GM21529 (cell line): Measurements from ENCODE around the gene TLE5.
"Not testable (repeated sequence)": the region's sequence is repeated elsewhere in the genome, so short reads cannot be mapped to it uniquely, and the experiment has no call there.

Experiments used
- ATAC-seq: cut with Tn5 transposase; IDR thresholded peaks from one replicate; pipeline ENCODE4 v1.9.1; 2021; ENCODE audit not compliant: unreplicated experiment

The TLE5 gene

DNA sequence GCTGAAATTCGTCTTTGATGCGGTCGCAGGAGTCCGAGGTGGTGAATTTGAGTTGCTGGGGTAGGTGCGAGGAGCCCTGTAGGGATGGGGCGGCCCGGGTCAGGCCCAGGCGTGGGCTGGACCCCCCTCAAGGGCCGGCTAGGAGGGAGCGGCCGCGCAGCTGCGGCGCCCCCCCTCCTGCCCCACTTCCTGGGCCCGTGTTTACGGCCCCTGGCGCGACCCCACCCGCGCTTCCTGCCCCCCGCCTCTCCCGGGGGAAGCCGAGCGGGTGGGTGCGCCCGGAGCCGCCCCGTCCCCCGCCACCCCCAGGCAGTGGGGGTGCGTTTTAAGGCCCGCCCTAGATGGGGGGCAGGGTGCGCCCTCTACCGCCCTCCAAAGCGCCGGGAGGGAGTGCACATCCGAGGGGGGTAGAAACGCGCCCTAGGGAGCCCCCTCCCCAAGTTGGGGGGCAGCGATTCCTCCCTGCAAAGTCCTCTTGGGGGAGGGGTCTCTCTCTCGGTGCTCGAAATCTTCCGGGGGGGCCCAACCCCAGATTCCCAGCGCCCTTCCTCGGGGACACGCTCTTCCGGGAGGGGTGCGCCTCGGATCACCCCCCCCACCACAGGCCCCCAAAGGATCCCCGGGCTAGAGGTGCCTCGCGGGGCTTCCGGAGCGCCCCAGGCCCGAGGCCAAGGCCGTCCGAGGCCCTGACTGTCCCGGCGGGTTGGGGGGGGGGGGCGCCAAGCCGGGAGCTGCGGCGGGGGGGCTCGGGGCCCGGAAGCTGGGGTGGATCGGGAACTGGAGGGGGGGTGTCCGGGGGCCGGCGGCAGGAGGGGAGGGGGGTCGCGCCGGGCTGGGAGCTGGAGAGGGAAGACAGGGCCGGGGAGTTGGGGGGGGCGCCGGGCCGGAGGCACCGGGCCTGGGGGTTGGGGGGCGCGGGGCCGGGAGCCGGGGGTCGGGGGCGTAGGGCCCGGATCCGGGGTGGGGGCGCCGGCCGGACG is 823 bp downstream of the TLE5 start:
- no peak for ATAC-seq

DNA sequence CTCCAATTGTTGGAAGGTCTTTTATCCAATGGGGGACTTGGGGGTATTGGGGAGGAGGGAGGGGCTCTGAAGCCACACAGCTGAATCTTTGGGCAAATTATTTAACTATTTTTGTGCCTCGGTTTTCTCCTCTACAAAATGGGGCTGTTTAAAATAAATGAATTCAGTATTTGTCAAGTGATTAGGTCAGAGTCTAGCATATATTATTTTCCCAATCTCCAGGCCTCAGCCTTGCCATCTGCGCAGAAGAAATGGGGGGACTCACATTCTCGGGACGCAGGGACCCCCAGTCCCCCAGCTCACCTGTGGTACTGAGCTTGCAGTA is 1.5 kb downstream of the TLE5 start:
- ATAC-seq, result no peak

DNA sequence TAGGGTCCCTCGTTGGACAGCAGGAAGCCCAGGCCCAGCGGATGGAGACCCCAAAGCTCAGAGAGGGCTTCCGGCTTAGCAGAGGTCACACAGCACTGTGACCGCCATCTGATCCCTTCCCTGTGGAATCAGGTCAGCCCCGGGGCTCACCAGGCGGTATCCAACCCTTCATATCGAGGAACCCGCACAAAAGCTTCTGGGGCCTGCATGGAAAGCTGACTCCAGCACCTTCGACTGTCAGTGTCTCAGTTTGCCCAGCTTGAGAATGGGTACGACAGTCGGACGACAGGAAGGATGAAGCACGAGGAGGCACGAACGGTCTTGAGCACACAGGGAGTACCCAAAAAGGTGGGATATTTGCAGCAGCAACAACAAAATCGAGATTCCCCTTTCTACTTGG is 2.6 kb downstream of the TLE5 start:
- no peak for ATAC-seq

DNA sequence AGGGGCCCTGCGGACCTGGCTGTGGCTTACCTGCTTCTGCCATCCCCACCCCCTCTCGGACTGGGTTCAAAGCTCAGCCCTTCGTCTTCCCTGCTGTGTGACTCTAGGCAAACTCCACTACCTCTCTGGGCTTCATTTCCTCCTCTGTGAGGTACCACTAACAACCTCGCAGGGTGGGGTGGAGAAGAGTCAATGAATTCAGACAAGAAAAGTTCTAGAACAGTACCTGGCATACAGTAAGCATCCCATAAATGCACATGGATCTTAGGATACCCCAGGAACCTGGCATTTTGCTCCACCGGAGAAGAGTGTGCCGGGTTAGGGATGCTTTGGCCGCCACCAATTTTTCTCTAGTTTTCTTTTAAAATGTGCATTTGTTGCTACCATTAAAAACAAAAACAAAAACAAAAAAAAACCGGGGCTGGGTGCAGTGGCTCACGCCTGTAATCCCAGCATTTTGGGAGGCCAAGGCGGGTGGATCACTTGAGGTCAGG is 3.4 kb downstream of the TLE5 start:
- ATAC-seq, result no peak

DNA sequence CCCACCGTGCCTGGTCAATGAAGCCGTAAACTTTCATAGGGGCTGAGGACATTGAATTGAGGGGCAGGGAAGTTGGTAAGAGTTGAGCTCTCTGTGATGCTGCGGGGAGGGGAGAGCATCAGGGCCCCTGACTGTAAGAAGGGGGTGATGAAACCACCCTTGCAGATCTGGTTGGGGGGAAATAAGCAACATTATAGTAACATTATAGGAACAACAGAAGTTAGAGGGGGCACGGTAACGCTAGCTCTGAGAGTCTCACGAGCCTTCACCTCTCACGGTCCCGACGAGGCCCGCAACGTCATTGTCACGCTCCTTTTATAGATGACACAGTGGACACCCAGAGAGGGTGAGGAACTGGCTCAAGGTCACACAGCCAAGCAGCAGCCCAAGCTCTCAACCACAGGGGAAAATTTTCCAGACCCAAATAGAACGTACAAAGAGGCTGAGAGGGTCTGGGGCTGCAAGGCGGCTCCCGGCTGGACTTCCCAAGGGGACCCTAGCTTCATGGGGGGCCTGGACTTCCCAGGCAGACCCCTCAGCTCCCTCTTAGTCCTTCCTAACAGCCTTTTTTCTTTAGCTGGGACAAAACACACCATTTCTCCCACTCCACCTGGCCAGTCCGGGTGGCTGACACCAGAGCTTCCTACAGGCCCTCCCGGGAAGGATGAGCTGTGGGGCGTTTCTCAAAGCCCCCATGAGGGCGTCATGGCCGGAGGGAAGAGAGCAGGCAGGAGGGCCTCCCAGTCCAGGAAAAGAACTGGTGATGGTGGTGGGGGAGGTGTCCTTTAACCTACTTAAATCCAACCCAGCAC is 4.1 kb downstream of the TLE5 start:
- no peak for ATAC-seq

DNA sequence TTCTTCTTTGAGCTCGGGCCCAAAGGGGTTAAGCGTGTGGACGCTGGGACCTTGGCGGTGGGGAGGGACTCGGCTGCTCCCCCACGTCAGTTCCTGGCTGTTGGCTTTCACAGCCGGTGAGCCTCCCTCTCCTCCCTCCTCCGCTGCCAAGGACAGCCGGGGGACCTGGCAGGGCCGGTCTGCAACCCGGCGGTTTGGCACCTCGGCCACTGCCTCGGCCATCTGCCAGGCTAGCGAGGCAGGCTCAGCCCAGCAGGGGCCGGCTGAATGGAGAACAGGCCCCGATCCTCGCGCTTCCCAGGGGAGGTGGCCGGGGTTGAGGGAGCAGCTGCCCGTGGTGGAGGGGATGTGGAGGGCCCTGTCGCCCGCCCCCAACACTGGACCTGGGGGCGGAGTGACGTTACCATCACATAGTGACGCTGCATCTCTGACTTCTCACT is 5.0 kb downstream of the TLE5 start:
- ATAC-seq, result no peak

DNA sequence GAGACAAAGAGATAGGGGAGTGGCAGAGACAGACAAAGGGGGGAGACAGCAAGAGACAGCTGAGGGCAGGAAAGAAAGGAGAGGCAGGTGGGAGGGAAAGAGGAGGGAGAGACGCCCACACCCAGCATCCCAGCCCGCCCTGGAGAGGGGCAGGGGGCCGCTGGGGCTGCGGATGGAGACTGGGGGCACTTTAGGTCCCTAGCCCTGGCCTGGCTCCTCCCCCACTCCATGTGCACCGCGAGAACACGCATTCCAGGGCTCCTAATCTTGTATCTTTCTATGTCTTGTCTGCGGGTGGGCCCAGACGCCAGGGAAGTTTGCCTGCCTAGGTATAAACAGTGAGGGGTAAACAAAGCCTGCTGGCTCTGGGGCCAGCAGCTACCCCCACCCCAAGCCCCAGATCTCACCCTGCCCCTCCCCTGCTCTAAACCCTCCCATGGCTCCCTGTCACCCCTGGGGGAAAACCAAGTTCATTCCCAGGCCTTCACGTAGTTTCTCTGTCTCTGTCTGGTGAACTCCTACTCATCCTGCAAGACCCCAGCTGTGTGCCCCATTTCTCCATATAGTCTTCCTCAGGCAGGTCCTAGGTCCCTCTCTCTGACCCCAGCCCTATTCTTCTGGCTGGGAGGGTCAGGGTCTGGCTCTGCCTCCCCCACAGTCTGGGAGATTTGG is 5.7 kb downstream of the TLE5 start:
- ATAC-seq, result no peak

DNA sequence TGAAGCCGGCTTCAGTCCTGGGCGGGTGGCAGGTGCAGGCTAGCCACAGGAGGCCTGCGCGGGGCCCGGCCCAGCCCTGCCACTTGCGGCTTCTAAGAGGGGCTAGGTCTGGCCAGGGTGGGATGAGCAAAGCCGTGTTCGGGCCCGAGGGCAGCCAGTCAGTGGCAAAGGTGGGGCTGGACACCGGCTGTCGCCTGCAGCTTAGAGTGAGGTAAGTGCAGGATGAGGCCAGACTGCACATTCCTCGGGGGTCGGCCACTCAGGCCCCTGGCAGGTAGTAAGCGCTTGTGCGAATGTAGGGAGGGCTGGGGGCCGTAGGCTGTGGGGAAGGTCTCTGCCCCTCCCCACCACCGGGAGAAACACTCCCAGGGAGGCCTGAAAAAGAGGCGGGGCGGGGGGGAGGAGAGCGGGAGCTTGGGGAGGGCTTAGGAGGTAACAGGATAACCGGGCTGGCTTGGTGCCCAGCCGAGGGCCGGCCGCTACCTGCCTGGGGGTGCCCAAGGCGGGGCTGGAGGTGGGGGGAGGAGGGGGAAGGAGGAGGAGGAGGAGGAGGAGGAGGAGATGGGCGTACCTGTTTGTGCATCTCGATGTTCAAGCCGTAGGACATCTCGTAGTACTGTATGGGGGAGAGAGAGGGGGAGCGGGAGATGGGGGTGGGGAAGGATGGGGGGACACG is 6.4 kb downstream of the TLE5 start:
- no peak for ATAC-seq

DNA sequence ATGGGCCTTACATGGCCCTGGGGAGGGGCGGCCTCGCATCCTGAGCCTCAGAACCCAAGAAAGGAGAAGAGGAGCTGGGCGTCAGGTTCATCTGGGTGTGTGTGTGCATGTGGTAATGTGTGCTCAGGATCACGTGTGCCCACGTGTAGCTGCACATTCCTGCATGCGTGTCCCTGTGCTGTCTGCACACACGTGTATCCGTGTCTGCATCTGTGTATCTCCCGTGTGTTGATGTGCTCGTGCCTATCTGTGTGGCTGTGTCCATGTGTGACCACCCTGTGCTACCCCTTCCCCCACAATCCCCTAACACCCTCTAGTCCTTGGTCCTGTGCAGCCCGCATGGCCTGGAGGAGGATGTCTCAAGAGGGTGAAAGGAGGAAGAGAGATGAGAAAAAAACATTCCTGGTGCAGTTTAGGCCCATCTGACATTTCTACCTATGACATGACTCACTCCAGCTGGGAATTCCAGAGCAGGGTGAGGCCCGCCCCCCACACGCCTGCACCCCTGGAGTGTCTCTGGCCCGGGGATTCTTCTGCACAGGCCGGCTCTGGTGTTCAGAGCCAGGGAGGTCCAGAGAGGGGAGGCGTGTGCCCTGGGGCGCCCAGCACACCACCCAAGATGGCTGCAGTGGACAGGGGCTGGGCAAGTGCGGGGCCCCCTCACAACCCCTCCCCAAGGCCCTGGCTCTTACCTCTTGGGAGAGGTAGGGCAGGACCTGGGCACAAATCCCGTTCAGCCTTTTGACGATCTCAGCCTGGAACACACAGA is 7.1 kb downstream of the TLE5 start:
- ATAC-seq, result no peak

DNA sequence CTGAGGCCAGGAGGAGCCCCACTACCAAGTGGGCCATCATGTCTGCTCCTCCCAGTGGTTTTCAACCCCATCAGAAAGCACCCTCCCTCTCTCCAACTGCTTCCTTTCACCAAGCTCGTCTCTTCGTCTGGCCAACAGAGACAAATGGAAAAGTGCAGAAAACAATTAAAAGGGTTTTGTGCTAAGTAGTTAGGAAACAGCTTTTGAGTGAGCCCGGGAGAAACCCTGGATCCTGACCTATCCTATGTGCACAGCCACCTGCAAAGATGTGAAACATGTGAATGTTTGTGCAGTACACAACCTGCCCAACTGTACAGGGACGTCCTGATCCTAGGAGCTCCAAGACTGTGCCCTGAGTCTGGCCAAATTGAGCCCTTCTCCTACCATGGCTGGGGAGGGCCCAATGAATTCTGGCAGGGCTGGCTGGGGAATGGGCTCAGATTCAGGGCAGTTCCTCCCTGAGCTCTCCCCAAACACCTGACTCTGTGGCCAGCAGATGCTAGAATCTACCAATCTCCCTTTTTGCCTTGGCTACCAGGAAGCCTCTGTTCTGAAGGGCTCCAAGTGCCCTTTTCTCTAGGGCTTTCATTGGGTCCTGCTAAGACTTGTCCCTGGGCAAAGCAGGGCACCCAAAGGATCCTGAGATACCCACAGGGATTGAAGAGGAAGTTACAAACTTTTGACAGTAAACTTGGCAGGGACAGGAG is 7.9 kb downstream of the TLE5 start:
- ATAC-seq, result no peak

DNA sequence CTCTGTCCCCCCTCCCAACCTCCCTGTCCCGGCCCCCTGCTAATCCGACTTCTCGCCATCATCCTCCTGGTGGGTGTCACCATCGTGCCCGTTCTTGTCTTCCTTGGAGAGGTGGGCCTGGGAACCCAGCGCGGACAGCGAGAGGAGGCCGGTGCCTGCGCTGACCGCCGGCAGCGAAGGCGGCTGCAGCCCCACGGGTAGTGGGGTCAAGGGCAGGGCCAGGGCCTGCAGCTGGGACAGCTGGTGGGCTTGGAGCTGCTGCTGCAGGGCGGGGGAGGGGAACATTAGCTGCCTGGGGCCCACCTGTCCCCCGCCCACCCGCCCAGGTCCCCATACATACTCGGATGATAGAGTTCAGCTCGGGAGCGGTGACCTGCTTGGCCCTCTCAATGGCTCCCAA is 8.5 kb downstream of the TLE5 start:
- ATAC-seq, result no peak

DNA sequence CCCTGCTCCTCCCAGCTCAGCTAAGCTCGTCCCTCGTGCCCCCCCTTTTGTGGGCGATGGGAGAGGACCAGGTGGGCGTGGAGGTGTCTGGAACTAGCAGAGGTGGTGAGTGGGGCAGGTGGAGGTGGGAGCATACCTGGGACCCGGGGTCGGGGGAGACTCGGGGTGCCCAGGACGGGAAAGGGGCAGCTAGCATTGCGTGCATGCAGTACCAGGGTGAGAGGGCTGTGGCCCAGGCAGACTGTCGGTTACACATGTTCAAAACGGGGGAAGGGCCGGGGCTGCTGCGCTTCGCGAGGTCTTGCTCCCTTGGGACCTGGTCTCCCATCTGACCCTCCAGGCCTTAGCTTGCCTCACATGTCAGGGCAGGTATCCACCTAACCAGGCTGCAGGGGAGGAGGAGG is 9.1 kb downstream of the TLE5 start:
- ATAC-seq, result no peak

DNA sequence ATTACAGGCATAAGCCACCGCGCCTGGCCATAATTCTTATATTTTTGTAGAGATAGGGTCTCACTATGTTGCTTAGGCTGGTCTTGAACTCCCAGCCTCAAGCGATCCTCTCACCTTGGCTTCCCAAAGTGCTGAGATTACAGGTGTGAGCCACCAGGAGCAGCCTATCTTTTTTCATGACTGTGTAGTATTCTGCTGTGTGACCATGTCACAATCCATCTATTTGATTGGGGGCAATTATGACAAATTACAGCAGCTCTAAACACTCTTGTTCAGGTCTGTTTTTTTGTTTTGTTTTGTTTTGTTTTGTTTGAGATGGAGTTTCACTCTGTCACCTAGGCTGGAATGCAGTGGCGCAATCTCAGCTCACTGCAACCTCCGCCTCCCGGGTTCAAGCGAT is 12.3 kb downstream of the TLE5 start:
- not testable (repeated sequence) for ATAC-seq

DNA sequence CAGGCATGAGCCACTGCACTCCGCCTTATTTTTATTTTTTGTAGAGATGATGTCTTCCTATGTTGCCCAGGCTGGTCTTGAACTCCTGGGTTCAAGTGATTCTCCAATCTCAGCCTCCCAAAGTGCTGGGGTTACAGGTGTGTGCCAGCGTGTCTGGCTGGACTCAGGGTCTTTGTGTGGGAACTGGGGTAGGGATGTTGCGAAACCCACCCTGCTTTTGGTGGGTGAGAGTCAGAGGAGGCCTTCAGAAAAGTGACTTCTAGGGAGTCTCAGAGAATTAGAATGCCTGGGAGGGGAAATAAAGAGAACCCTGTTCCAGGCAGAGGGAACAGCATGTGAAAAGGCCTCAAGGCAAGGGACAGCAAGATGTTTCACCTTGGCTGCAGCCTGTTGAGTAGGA is 13.2 kb downstream of the TLE5 start:
- ATAC-seq, result no peak

DNA sequence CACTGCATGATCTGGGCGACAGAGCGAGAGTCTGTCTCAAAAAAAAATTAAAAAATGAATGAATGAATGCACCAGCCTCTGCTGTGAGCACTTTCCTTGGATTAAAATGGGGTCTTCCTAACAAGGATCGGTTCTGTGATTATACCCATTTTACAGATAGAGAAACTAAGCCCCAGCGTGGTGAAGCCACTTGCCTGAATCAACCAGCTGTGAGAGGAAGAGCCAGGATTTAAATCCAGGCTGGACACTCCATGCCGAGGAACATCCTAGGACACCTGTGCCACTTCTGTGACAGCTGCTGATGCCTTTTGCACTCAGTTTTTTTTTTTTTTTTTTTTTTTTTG is 14.1 kb downstream of the TLE5 start:
- no peak for ATAC-seq

DNA sequence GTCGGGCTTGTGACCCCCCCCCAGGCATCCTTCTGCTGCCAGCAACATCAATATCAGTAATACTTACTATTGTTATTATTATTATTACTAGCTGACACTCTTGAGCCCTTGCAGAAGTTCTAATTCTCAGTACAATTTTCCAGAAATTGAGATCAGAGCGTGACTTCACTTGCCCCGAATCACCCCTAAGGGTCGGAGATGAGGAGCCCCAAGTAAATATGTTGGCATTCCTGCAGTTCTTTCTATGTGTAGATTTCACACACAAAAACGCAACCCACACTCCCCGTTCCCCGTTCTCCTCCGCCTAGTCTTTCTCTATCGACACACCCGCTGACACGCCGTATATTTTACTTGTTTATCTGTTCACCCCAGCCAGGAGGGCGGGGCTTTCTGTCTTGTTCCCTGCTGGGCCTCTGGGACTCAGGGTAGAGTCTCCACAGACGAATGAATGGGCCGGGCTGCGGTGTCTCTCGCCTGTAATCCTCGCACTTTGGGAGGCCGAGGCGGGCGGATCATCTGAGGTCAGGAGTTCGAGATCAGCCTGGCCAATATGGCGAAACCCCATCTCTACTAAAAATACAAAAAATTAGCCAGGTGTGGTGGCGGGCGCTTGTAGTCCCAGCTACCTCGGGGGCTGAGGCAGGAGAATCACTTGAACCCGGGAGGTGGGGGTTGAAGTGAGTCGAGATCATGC is 14.7 kb downstream of the TLE5 start:
- ATAC-seq, result no peak

DNA sequence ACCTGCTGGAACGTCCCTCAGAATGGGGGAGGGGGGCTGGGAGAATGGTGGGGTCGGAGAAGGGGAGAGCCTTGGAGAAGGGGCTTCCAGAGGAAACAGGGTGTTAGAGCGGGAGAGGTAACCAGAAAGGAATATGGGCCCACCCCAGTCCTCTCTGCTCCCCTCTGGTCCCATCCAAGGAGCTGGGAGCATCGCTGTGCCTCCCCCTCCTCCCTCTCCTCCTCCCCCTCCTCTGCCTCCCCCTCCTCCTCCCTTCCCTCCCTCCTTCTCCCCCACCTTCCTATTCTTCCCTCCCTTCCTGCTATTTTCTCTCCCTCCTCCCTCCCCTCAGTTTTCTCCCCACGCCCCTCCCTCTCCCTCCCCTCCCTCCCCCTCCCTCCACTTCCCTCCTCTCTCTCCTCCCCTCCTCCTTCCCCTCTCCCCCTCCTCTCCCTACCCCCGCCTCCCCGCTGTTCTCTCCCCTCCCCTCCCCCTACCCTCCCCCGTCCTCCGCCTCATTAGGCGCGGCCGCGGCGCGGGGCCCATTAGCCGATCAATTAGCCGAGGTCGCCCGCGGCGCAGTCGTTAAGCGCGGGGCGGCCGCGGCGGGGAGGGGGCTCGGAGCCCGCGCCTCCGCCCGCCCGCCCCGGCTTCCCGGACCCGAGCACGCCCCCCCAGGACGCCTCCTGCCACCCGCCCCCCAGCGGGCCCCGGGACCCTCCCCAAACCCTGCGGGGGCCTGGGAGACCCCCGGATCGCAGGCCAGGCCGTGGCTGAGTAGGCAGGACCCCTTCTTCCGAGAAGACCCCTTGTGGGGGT is 15.4 kb downstream of the TLE5 start:
- no peak for ATAC-seq
